Measurements from ENCODE around the gene KCP. TPM values are rescaled to one million over a fixed set of nuclear protein-coding genes. Genes with fewer than 3 reads are reported as not detected.

The KCP gene
- total RNA-seq, 5 donors from 2014 or later (not counting 1 experiment from before 2014, with no cell fraction given), result 0.20 to 0.92 (median 0.53) TPM

GRCh38 chr7:128948976-128949760, 38.7 kb upstream of the KCP start:
- CTCF ChIA-PET, result interaction anchor here in 1 of 2 donors (0.5 kb wide), 1 partner anchor 88 kb away, joined by 3 read pairs; no protein-coding TSS in a partner anchor
- Histone ChIP-seq H3K9me3 (no peaks in the 10 kb centered on the region), H3K4me3 (ENCODE audit: control insufficient read depth in 1 of 2, extremely low read depth in 1 of 2, low read length in 1 of 2) (no peak overlapping the region), H3K27me3 (replicated peaks in 1 of 2; ENCODE audit: control insufficient read depth in 2 of 2, extremely low read depth in 1 of 2, insufficient read depth in 2 of 2, low read length in 1 of 2) (no peaks in the 10 kb centered on the region), H3K36me3 (ENCODE audit: control insufficient read depth in 2 of 2, extremely low read depth in 1 of 2, insufficient read depth in 1 of 2, low read length in 1 of 2) (peaks cover 0 to 23% of the 10 kb centered on the region in 2 donors), H3K4me1 (ENCODE audit: control insufficient read depth in 1 of 2, extremely low read depth in 1 of 2, insufficient read depth in 2 of 2, low read length in 2 of 2) (no peaks in the 10 kb centered on the region), H3K27ac (ENCODE audit: low read length) (no peak overlapping the region)
- Mint-ChIP-seq H3K4me1 (no peaks in the 10 kb centered on the region), H3K27me3 (no peaks in the 10 kb centered on the region), H3K9me3 (no peaks in the 10 kb centered on the region), H3K4me3 (no peak overlapping the region), H3K36me3 (peaks cover 28% of the 10 kb centered on the region), H3K27ac (peak overlapping the region in 1 of 2 donors; percentile 4)
- no peak for ATAC-seq (replicated peaks in 1 of 4)
- no peak for DNase-seq
- POLR2A ChIA-PET, result no interaction called here
- WGBS (ENCODE audit: insufficient coverage), result no CpG with 5 or more reads among the region's 4 CpGs

DNA sequence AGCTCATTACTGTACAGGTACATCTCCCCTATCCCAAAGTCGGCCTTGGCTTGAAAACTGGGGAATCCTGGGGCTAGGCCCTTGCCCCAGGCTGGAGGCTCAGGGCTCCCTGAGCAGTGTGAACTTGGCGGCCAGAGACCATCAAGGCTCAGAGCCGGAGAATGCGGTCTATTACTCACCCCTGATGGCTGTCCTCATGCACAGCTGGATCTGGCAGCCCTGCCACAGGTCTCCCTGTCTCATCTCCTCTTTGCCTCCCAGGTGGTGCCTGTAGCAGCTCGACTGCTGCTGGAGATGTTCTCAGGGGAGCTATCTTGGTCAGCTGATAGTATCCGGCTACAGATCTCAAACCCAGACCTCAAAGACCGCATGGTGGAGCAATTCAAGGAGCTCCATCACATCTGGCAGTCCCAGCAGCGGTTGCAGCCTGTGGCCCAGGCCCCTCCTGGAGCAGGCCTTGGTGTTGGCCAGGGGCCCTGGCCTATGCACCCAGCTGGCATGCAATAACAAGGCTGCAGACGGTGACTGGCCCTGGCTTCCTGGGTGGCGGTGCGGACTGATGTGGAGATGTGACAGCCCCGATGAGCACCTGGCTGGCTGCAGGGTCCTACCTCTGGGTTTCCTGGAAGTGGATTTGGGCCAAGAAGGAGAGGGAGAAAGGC, 37.9 kb upstream of the KCP start:
- H3K27ac Mint-ChIP-seq, result no peak overlapping the region
- Histone ChIP-seq H3K9me3 (no peaks in the 10 kb centered on the region), H3K27ac (ENCODE audit: low read length) (no peak overlapping the region), H3K27me3 (replicated peaks in 1 of 2; ENCODE audit: control insufficient read depth in 2 of 2, extremely low read depth in 1 of 2, insufficient read depth in 2 of 2, low read length in 1 of 2) (no peaks in the 10 kb centered on the region), H3K36me3 (ENCODE audit: control insufficient read depth in 2 of 2, extremely low read depth in 1 of 2, insufficient read depth in 1 of 2, low read length in 1 of 2) (peaks cover 0 to 16% of the 10 kb centered on the region in 2 donors), H3K4me3 (ENCODE audit: control insufficient read depth in 1 of 2, extremely low read depth in 1 of 2, low read length in 1 of 2) (no peak overlapping the region), H3K4me1 (ENCODE audit: control insufficient read depth in 1 of 2, extremely low read depth in 1 of 2, insufficient read depth in 2 of 2, low read length in 2 of 2) (no peaks in the 10 kb centered on the region)
- no peaks in the 10 kb centered on the region for H3K4me1 Mint-ChIP-seq
- H3K36me3 Mint-ChIP-seq, result peaks cover 23% of the 10 kb centered on the region
- CTCF ChIA-PET, result no interaction called here
- no peak overlapping the region for H3K4me3 Mint-ChIP-seq
- ATAC-seq (replicated peaks in 1 of 4), result no peak
- DNase-seq, result no peak
- WGBS (ENCODE audit: insufficient coverage), result 93% methylated on average over 11 of the region's 12 CpGs
- POLR2A ChIA-PET, result no interaction called here
- no peaks in the 10 kb centered on the region for H3K27me3 Mint-ChIP-seq
- no peaks in the 10 kb centered on the region for H3K9me3 Mint-ChIP-seq

GRCh38 chr7:128947854-128948253, 37.3 kb upstream of the KCP start:
- Histone ChIP-seq H3K4me1 (ENCODE audit: control insufficient read depth in 1 of 2, extremely low read depth in 1 of 2, insufficient read depth in 2 of 2, low read length in 2 of 2) (no peaks in the 10 kb centered on the region), H3K27me3 (replicated peaks in 1 of 2; ENCODE audit: control insufficient read depth in 2 of 2, extremely low read depth in 1 of 2, insufficient read depth in 2 of 2, low read length in 1 of 2) (no peaks in the 10 kb centered on the region), H3K9me3 (no peaks in the 10 kb centered on the region), H3K4me3 (ENCODE audit: control insufficient read depth in 1 of 2, extremely low read depth in 1 of 2, low read length in 1 of 2) (no peak overlapping the region), H3K36me3 (ENCODE audit: control insufficient read depth in 2 of 2, extremely low read depth in 1 of 2, insufficient read depth in 1 of 2, low read length in 1 of 2) (peaks cover 0 to 10% of the 10 kb centered on the region in 2 donors), H3K27ac (ENCODE audit: low read length) (no peak overlapping the region)
- H3K27me3 Mint-ChIP-seq, result no peaks in the 10 kb centered on the region
- DNase-seq (no peak), ATAC-seq (replicated peaks in 1 of 4) (no peak)
- 97% methylated on average over 9 of the region's 9 CpGs for whole genome bisulfite sequencing (ENCODE audit: insufficient coverage)
- CTCF ChIA-PET, result no interaction called here
- H3K9me3 Mint-ChIP-seq, result no peaks in the 10 kb centered on the region
- H3K4me1 Mint-ChIP-seq, result no peaks in the 10 kb centered on the region
- peaks cover 21% of the 10 kb centered on the region for H3K36me3 Mint-ChIP-seq
- no peak overlapping the region for H3K4me3 Mint-ChIP-seq
- POLR2A ChIA-PET, result no interaction called here
- no peak overlapping the region for H3K27ac Mint-ChIP-seq

DNA sequence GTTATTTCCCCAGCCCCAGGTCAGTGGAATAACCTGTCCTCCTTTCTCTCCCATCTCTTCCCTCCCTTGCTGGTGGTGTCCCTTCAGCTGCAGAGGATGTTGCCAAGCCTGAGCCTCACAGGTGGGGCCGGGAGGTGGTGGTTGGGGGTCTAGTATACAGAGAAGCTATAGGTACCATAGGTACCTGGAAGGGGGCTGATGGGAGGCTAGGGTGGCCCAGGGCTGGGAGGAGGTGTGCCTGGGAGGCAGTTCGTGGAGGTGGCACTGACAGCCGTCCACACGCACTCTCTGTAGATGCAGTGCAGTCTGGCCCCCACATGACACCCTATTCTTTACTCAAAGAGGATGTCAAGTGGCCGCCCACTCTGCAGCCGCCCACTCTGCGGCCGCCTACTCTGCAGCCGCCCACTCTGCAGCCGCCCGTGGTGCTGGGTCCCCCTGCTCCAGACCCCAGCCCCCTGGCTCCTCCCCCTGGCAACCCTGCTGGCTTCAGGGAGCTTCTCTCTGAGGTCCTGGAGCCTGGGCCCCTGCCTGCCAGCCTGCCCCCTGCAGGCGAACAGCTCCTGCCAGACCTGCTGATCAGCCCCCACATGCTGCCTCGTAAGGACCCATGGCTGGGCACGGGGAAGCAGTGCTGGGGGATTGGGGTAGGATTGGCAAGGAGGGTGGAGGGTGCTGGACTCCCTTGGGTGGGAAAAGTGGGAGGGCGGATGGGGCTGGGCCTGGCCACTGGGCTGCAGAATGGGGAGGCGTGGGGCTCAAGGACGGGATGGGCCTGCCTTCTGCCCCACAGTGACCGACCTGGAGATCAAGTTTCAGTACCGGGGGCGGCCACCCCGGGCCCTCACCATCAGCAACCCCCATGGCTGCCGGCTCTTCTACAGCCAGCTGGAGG, 36.7 kb upstream of the KCP start:
- Histone ChIP-seq H3K9me3 (no peaks in the 10 kb centered on the region), H3K27ac (ENCODE audit: low read length) (no peak overlapping the region), H3K4me1 (ENCODE audit: control insufficient read depth in 1 of 2, extremely low read depth in 1 of 2, insufficient read depth in 2 of 2, low read length in 2 of 2) (no peaks in the 10 kb centered on the region), H3K27me3 (replicated peaks in 1 of 2; ENCODE audit: control insufficient read depth in 2 of 2, extremely low read depth in 1 of 2, insufficient read depth in 2 of 2, low read length in 1 of 2) (no peaks in the 10 kb centered on the region), H3K4me3 (ENCODE audit: control insufficient read depth in 1 of 2, extremely low read depth in 1 of 2, low read length in 1 of 2) (no peak overlapping the region), H3K36me3 (ENCODE audit: control insufficient read depth in 2 of 2, extremely low read depth in 1 of 2, insufficient read depth in 1 of 2, low read length in 1 of 2) (peaks cover 0 to 4% of the 10 kb centered on the region in 2 donors)
- Mint-ChIP-seq H3K9me3 (no peaks in the 10 kb centered on the region), H3K4me1 (no peaks in the 10 kb centered on the region), H3K27me3 (no peaks in the 10 kb centered on the region), H3K36me3 (peaks cover 17% of the 10 kb centered on the region), H3K4me3 (no peak overlapping the region), H3K27ac (no peak overlapping the region)
- WGBS (ENCODE audit: insufficient coverage), result 94% methylated on average over 14 of the region's 22 CpGs
- peak in 1 of 35 experiments; percentile 16 for DNase-seq
- ATAC-seq (replicated peaks in 1 of 4), result no peak
- POLR2A ChIA-PET, result interaction anchor here in 1 of 2 donors (0.6 kb wide), 1 partner anchor 86 kb away, joined by 19 read pairs; no protein-coding TSS in a partner anchor
- CTCF ChIA-PET, result interaction anchor here in 1 of 2 donors (0.6 kb wide), 1 partner anchor 246 kb away, joined by 3 read pairs; no protein-coding TSS in a partner anchor

DNA sequence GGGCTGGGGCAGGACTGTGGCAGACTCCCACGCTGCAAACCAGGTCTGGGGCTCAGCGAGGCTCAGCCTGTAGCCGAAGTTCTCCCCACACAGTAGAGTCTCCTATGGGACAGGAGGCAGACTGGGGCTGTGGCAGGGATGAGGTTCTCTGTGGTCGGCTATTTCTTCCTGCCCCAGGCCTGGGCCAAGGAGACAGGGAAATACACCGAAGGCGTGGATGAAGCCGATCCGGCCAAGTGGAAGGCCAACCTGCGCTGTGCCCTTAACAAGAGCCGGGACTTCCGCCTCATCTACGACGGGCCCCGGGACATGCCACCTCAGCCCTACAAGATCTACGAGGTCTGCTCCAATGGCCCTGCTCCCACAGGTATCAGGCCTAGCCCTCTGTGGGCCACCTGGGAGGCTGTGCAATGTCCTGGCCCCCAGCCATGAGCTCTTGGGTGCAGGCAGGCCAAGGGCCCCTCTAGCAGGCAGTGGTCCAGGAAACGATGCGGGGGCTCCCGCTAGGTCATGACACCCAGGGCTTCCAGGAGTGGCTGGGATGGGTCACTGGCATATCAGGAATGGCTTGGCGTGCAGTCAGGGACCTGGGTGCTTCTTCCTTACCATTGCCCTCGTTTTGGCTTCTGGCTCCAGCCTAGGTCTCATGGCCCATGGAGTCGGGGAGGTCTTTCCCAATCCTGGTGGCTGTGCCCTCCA, 35.3 kb upstream of the KCP start:
- H3K36me3 ChIP-seq (ENCODE audit: control insufficient read depth in 2 of 2, extremely low read depth in 1 of 2, insufficient read depth in 1 of 2, low read length in 1 of 2), result no peaks in the 10 kb centered on the region
- CTCF ChIA-PET, result interaction anchor here in 1 of 2 donors (0.5 kb wide), 1 partner anchor 421 kb away, joined by 3 read pairs; no protein-coding TSS in a partner anchor

More for the DNA sequence above, 35.3 kb upstream of the KCP start:
- Histone ChIP-seq H3K27me3 (replicated peaks in 1 of 2; ENCODE audit: control insufficient read depth in 2 of 2, extremely low read depth in 1 of 2, insufficient read depth in 2 of 2, low read length in 1 of 2) (peaks cover 0 to 4% of the 10 kb centered on the region in 2 experiments), H3K9me3 (no peaks in the 10 kb centered on the region), H3K4me3 (ENCODE audit: control insufficient read depth in 1 of 2, extremely low read depth in 1 of 2, low read length in 1 of 2) (no peak overlapping the region), H3K4me1 (ENCODE audit: control insufficient read depth in 1 of 2, extremely low read depth in 1 of 2, insufficient read depth in 2 of 2, low read length in 2 of 2) (peaks cover 0 to 8% of the 10 kb centered on the region in 2 experiments), H3K27ac (ENCODE audit: low read length) (no peak overlapping the region)
- Mint-ChIP-seq H3K4me3 (no peak overlapping the region), H3K27ac (no peak overlapping the region), H3K9me3 (no peaks in the 10 kb centered on the region), H3K4me1 (peaks cover 7 to 8% (median 8%) of the 10 kb centered on the region in 3 donors), H3K27me3 (no peaks in the 10 kb centered on the region), H3K36me3 (peaks cover 7% of the 10 kb centered on the region)
- WGBS (ENCODE audit: insufficient coverage), result 95% methylated on average over 17 of the region's 21 CpGs
- no peak for ATAC-seq (replicated peaks in 1 of 4)
- POLR2A ChIA-PET, result no interaction called here
- DNase-seq, result no peak
